Trophoblast cell (in vitro differentiated cells and primary cell): ENCODE measurements around the gene LIMCH1.

Source experiments
- DNase-seq, 2 donors: peaks; one replicate each; pipeline ENCODE4 v3.0.0-alpha.2; 2016
- H2AFZ ChIP-seq: 2 replicates; pipeline ENCODE4 v1.6.1; 2013; ENCODE audit warnings: low read length, moderate library complexity, mild to moderate bottlenecking; ENCODE audit not compliant: insufficient read depth, poor library complexity
- H2AK5ac ChIP-seq: 2 replicates; pipeline ENCODE4 v1.6.1; 2013; ENCODE audit warnings: mild to moderate bottlenecking, low read length
- H2BK120ac ChIP-seq: 2 replicates; pipeline ENCODE4 v1.6.1; 2013; ENCODE audit warnings: low read length, mild to moderate bottlenecking, moderate library complexity; ENCODE audit not compliant: insufficient read depth, poor library complexity
- H2BK12ac ChIP-seq: 2 replicates; pipeline ENCODE4 v1.6.1; 2013; ENCODE audit warnings: mild to moderate bottlenecking, low read length, moderate library complexity
- H2BK5ac ChIP-seq: 2 replicates; pipeline ENCODE4 v1.6.1; 2013; ENCODE audit warnings: low read length, low read depth, moderate library complexity, mild to moderate bottlenecking; ENCODE audit not compliant: poor library complexity
- H3K14ac ChIP-seq: 2 replicates; pipeline ENCODE4 v1.6.1; 2013; ENCODE audit warnings: mild to moderate bottlenecking, low read length
- H3K18ac ChIP-seq: 2 replicates; pipeline ENCODE4 v1.6.1; 2013; ENCODE audit warnings: mild to moderate bottlenecking, low read length
- H3K23ac ChIP-seq: 2 replicates; pipeline ENCODE4 v1.6.1; 2013; ENCODE audit warnings: low read length
- H3K27ac ChIP-seq: 2 replicates; pipeline ENCODE4 v1.5.1; 2013; ENCODE audit warnings: low read depth, mild to moderate bottlenecking, inconsistent platforms, low read length, moderate library complexity
- H3K27me3 ChIP-seq: 2 replicates; pipeline ENCODE4 v1.6.1; 2013; ENCODE audit warnings: inconsistent platforms, mild to moderate bottlenecking, low read length, moderate library complexity; ENCODE audit not compliant: insufficient read depth
- H3K36me3 ChIP-seq, 2 experiments: 1 replicate in 1 of 2; 2 replicates in 1 of 2; pipeline ENCODE4 v1.6.1; 2013; ENCODE audit warnings: low read length in 2 of 2, mild to moderate bottlenecking in 2 of 2, moderate library complexity in 1 of 2; ENCODE audit not compliant: insufficient read depth in 2 of 2, control insufficient read depth in 1 of 2
- H3K4ac ChIP-seq: 2 replicates; pipeline ENCODE4 v1.6.1; 2013; ENCODE audit warnings: low read depth, mild to moderate bottlenecking, low read length, moderate library complexity
- H3K4me1 ChIP-seq, 2 experiments: 1 replicate in 1 of 2; 2 replicates in 1 of 2; pipeline ENCODE4 v1.6.1; 2013; ENCODE audit warnings: low read length in 2 of 2, mild to moderate bottlenecking in 2 of 2, moderate library complexity in 1 of 2; ENCODE audit not compliant: insufficient read depth in 2 of 2, control insufficient read depth in 1 of 2
- H3K4me2 ChIP-seq: 2 replicates; pipeline ENCODE4 v1.6.1; 2013; ENCODE audit warnings: inconsistent platforms, mild to moderate bottlenecking, low read length, moderate library complexity
- H3K4me3 ChIP-seq: 2 replicates; pipeline ENCODE4 v1.5.1; 2013; ENCODE audit warnings: mild to moderate bottlenecking, low read depth, low read length, inconsistent platforms
- H3K79me1 ChIP-seq: one replicate; pipeline ENCODE4 v1.6.1; 2013; ENCODE audit warnings: low read length
- H3K79me2 ChIP-seq: 2 replicates; pipeline ENCODE4 v1.6.1; 2013; ENCODE audit warnings: low read length, mild to moderate bottlenecking; ENCODE audit not compliant: control insufficient read depth, insufficient read depth, poor library complexity
- H3K9ac ChIP-seq: 2 replicates; pipeline ENCODE4 v1.6.1; 2013; ENCODE audit warnings: mild to moderate bottlenecking, low read length
- H3K9me3 ChIP-seq: 2 replicates; pipeline ENCODE4 v1.6.1; 2013; ENCODE audit warnings: low read depth, mild to moderate bottlenecking, control low read depth, inconsistent platforms, low read length; ENCODE audit not compliant: insufficient read depth
- H4K12ac ChIP-seq: 2 replicates; pipeline ENCODE4 v1.6.1; 2013; ENCODE audit warnings: low read depth, mild to moderate bottlenecking, low read length, moderate library complexity
- H4K8ac ChIP-seq: 2 replicates; pipeline ENCODE4 v1.6.1; 2013; ENCODE audit warnings: low read depth, mild to moderate bottlenecking, low read length, moderate library complexity
- H4K91ac ChIP-seq: one replicate; pipeline ENCODE4 v1.6.1; 2013; ENCODE audit warnings: low read depth, mild to moderate bottlenecking, low read length, moderate library complexity
- WGBS: extraction: QIAGEN DNeasy Blood & Tissue Kit; methylation state at CpG from one replicate; pipeline ENCODE4 v1.1.7; 2013; ENCODE audit warnings: missing lambda C conversion rate; ENCODE audit not compliant: insufficient read length, insufficient coverage; ENCODE audit errors: extremely low coverage; 5-methylcytosine and 5-hydroxymethylcytosine counted together

LIMCH1 gene

GRCh38 chr4:41633321-41633720 is 95.4 kb downstream of the LIMCH1 start:
- H3K4me2 ChIP-seq: no peak overlapping the region
- no peak overlapping the region for H3K27ac ChIP-seq
- no peak overlapping the region for H3K14ac ChIP-seq
- H4K8ac ChIP-seq: no peak overlapping the region
- no peak overlapping the region for H2BK12ac ChIP-seq
- no peak overlapping the region for H4K91ac ChIP-seq
- WGBS: no CpG with 5 or more reads among the region's 4 CpGs
- H3K4me3 ChIP-seq: no peak overlapping the region
- H3K79me1 ChIP-seq: no peaks in the 10 kb centered on the region
- no peak overlapping the region for H2AK5ac ChIP-seq
- no peak overlapping the region for H2BK5ac ChIP-seq
- H3K36me3 ChIP-seq: no peaks in the 10 kb centered on the region
- H3K4me1 ChIP-seq: peaks cover 5 to 10% of the 10 kb centered on the region in 2 experiments
- H3K79me2 ChIP-seq: no peaks in the 10 kb centered on the region
- no peak overlapping the region for H3K9ac ChIP-seq
- DNase-seq: peak in 1 of 2 donors; percentile 40
- H3K9me3 ChIP-seq: no peaks in the 10 kb centered on the region
- no peaks in the 10 kb centered on the region for H3K27me3 ChIP-seq
- no peak overlapping the region for H3K4ac ChIP-seq
- H2BK120ac ChIP-seq: no peak overlapping the region
- no peak overlapping the region for H3K23ac ChIP-seq
- H3K18ac ChIP-seq: no peak overlapping the region
- no peak overlapping the region for H4K12ac ChIP-seq
- H2AFZ ChIP-seq: no peak overlapping the region

- Histone ChIP-seq H3K27me3 (no peaks in the 10 kb centered on the region), H4K8ac (no peak overlapping the region)
- DNase-seq: peak; percentile 74 to 83
These were observed 97.5 kb downstream of the LIMCH1 start for GRCh38 chr4:41635441-41635840.

GRCh38 chr4:41638203-41638602 is 100.2 kb downstream of the LIMCH1 start:
- H2AFZ ChIP-seq: no peak overlapping the region
- peaks cover 2% of the 10 kb centered on the region for H3K79me1 ChIP-seq
- no peak overlapping the region for H4K8ac ChIP-seq
- DNase-seq: no peak
- no peak overlapping the region for H2AK5ac ChIP-seq
- no peaks in the 10 kb centered on the region for H3K9me3 ChIP-seq
- H3K4me3 ChIP-seq: no peak overlapping the region
- H3K36me3 ChIP-seq: no peaks in the 10 kb centered on the region
- H3K27me3 ChIP-seq: no peaks in the 10 kb centered on the region
- peaks cover 4% of the 10 kb centered on the region in 2 experiments for H3K4me1 ChIP-seq
- H3K79me2 ChIP-seq: no peaks in the 10 kb centered on the region
- no peak overlapping the region for H4K12ac ChIP-seq
- H3K23ac ChIP-seq: no peak overlapping the region
- no peak overlapping the region for H3K14ac ChIP-seq
- no peak overlapping the region for H3K4ac ChIP-seq
- H3K9ac ChIP-seq: no peak overlapping the region
- H2BK12ac ChIP-seq: no peak overlapping the region
- WGBS: no CpG with 5 or more reads among the region's 3 CpGs
- no peak overlapping the region for H3K4me2 ChIP-seq
- no peak overlapping the region for H2BK5ac ChIP-seq
- H3K27ac ChIP-seq: no peak overlapping the region
- no peak overlapping the region for H3K18ac ChIP-seq
- no peak overlapping the region for H2BK120ac ChIP-seq
- H4K91ac ChIP-seq: no peak overlapping the region

More at GRCh38 chr4:41635441-41635840, 97.5 kb downstream of the LIMCH1 start:
- H2BK120ac ChIP-seq: no peak overlapping the region
- H2AK5ac ChIP-seq: no peak overlapping the region
- H3K27ac ChIP-seq: no peak overlapping the region
- no peak overlapping the region for H3K4me3 ChIP-seq
- no peak overlapping the region for H2BK5ac ChIP-seq
- H3K4me1 ChIP-seq: peaks cover 5 to 12% of the 10 kb centered on the region in 2 experiments
- H2AFZ ChIP-seq: no peak overlapping the region
- H2BK12ac ChIP-seq: no peak overlapping the region
- H3K36me3 ChIP-seq: no peaks in the 10 kb centered on the region
- H4K91ac ChIP-seq: no peak overlapping the region
- no peaks in the 10 kb centered on the region for H3K79me2 ChIP-seq
- no CpG with 5 or more reads among the region's 3 CpGs for WGBS
- no peaks in the 10 kb centered on the region for H3K79me1 ChIP-seq
- H3K9ac ChIP-seq: no peak overlapping the region
- no peak overlapping the region for H3K14ac ChIP-seq
- H3K4ac ChIP-seq: no peak overlapping the region
- no peaks in the 10 kb centered on the region for H3K9me3 ChIP-seq
- no peak overlapping the region for H3K23ac ChIP-seq
- no peak overlapping the region for H3K4me2 ChIP-seq
- H4K12ac ChIP-seq: no peak overlapping the region
- no peak overlapping the region for H3K18ac ChIP-seq

- Histone ChIP-seq H3K36me3 (no peaks in the 10 kb centered on the region), H4K8ac (no peak overlapping the region), H2BK12ac (no peak overlapping the region), H3K23ac (no peak overlapping the region), H3K9ac (no peak overlapping the region), H3K27ac (no peak overlapping the region), H4K12ac (no peak overlapping the region), H2AK5ac (no peak overlapping the region), H3K4me2 (no peak overlapping the region), H4K91ac (no peak overlapping the region), H3K14ac (no peak overlapping the region), H2BK120ac (no peak overlapping the region), H3K79me2 (no peaks in the 10 kb centered on the region), H3K4ac (no peak overlapping the region), H3K4me1 (peaks cover 4% of the 10 kb centered on the region in 2 experiments), H3K27me3 (no peaks in the 10 kb centered on the region), H3K79me1 (peaks cover 2% of the 10 kb centered on the region), H3K4me3 (no peak overlapping the region), H2AFZ (no peak overlapping the region), H2BK5ac (no peak overlapping the region), H3K18ac (no peak overlapping the region), H3K9me3 (no peaks in the 10 kb centered on the region)
- WGBS: no CpG with 5 or more reads among the region's 4 CpGs
- no peak for DNase-seq
These were observed 100.9 kb downstream of the LIMCH1 start for GRCh38 chr4:41638866-41639265.
